SJCRH30 (cell line): ENCODE data around the gene GNL3. TPM values are rescaled to one million over a fixed set of nuclear protein-coding genes. Genes with fewer than 3 reads are reported as not detected.
"Not testable (repeated sequence)": the region's sequence is repeated elsewhere in the genome, so short reads cannot be mapped to it uniquely, and the experiment has no call there.

Experiments used
- DNase-seq, 2 experiments: peaks; one replicate each; pipeline ENCODE4 v3.0.0-alpha.2; 2015 to 2020
- H3K27ac ChIP-seq: fragments of 250-450 bp; sonication (Bioruptor Pico); 2 replicates; pipeline ENCODE4 v1.5.1; 2020; ENCODE audit warnings: mild to moderate bottlenecking, moderate library complexity
- H3K27me3 ChIP-seq: fragments of 250-450 bp; sonication (Bioruptor Pico); 2 replicates; pipeline ENCODE4 v1.5.1; 2020; ENCODE audit warnings: mild to moderate bottlenecking, moderate library complexity
- H3K36me3 ChIP-seq: fragments of 250-450 bp; sonication (Bioruptor Pico); 2 replicates; pipeline ENCODE4 v1.5.1; 2020; ENCODE audit warnings: mild to moderate bottlenecking, moderate library complexity
- H3K4me1 ChIP-seq: fragments of 250-450 bp; sonication (Bioruptor Pico); 2 replicates; pipeline ENCODE4 v1.5.1; 2020; ENCODE audit warnings: mild to moderate bottlenecking, moderate library complexity
- H3K4me3 ChIP-seq: fragments of 250-450 bp; sonication (Bioruptor Pico); 2 replicates; pipeline ENCODE4 v1.5.1; 2020; ENCODE audit warnings: mild to moderate bottlenecking, moderate library complexity
- H3K9me3 ChIP-seq: fragments of 250-450 bp; sonication (Bioruptor Pico); replicated peaks from 2 replicates; pipeline ENCODE4 v1.5.1; 2020; ENCODE audit warnings: mild to moderate bottlenecking, moderate library complexity
- total RNA-seq: library from RNA; depleted of rRNA; stranded (reverse); fragments of >200 nt; shearing (Covaris generic); gene quantifications from 2 replicates; pipeline ENCODE4 v1.2.3, GENCODE V29; 2014; rRNA removed

The GNL3 gene, protein sequence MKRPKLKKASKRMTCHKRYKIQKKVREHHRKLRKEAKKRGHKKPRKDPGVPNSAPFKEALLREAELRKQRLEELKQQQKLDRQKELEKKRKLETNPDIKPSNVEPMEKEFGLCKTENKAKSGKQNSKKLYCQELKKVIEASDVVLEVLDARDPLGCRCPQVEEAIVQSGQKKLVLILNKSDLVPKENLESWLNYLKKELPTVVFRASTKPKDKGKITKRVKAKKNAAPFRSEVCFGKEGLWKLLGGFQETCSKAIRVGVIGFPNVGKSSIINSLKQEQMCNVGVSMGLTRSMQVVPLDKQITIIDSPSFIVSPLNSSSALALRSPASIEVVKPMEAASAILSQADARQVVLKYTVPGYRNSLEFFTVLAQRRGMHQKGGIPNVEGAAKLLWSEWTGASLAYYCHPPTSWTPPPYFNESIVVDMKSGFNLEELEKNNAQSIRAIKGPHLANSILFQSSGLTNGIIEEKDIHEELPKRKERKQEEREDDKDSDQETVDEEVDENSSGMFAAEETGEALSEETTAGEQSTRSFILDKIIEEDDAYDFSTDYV
- total RNA-seq = 141 and 171 TPM in 2 replicates

DNA sequence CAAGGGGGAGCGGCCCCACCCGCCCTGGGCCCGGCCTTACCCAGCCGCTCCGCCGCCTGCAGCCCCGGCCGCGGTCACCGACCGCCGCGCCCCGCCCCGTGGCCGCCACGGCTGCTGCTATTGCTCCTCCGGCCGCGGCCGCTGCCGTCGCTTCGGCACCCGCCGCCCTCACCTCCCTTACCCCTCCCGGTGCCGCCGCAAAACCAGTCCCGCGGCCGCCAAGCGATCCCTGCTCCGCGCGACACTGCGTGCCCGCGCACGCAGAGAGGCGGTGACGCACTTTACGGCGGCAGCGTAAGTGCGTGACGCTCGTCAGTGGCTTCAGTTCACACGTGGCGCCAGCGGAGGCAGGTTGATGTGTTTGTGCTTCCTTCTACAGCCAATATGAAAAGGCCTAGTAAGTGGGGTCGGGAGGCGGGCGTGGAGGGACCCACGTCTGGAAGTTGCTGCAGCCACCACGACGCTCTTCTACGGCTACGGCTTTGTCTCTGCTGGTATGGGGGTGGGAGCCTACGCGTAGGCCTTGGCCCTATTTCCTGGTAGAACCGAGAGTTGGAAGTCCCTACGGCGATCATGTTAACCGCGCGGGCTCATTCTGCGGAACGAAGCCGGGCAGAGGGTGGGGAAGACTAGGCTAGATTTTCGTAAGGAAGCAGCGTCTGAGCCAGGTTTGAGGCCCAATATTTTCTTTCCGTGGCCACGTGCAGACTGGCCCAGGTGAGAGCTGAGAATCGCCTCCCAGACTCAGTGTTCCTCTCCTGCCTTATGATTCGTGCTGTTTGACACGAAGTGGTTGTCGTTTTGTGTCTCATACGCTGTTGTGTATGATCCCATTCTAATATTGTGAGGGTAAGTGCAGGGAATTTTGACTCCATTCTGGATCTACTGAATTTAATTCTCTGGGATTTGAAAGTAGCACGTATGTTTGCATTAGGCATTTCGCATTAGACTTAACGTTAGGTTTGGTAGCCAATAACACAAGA lies at the start of gene GNL3, which contains the start of gene PBRM1:
Gene GNL3, plus strand, starts transcription at position 324 of the 983 bp plus-strand sequence. Its CDS starts 61 bp downstream, at position 385.
Gene PBRM1, minus strand, starts transcription at position 205 of the 983 bp plus-strand sequence.
- Histone ChIP-seq H3K9me3 (no peaks in the 10 kb centered on the region), H3K27me3 (no peaks in the 10 kb centered on the region), H3K27ac (peak within 1 kb of the TSS; percentile 75), H3K4me3 (peak within 1 kb of the TSS; percentile 88), H3K4me1 (peaks cover 5% of the 10 kb centered on the region; the same call in 1 of the 2 replicates), H3K36me3 (peaks cover 52% of the 10 kb centered on the region)
- peak; percentile 89 to 92 for DNase-seq

DNA sequence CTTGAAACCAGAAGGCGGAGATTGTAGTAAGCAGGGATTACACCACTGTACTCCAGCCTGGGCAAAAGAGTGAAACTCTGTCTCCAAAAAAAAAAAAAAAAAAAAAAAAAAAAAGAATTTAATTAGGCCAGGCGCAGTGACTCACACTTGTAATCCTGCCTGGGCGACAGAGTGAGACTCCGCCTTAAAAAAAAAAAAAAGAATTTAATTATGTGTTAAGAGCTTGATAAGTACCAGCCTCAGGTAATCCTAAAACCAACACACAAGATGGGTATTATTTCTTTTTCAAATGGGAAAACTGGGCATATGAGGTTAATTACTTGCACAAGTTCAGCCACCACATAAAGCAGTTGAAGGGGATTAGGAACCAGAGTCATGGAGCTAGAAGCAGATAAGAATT lies 49.2 kb upstream of the GNL3 start:
- DNase-seq = peak in 1 of 2 experiments; percentile 3
- Histone ChIP-seq H3K4me1 (no peaks in the 10 kb centered on the region), H3K27ac (no peak overlapping the region), H3K9me3 (no peaks in the 10 kb centered on the region), H3K4me3 (no peak overlapping the region), H3K36me3 (peaks cover 48% of the 10 kb centered on the region), H3K27me3 (no peaks in the 10 kb centered on the region)

DNA sequence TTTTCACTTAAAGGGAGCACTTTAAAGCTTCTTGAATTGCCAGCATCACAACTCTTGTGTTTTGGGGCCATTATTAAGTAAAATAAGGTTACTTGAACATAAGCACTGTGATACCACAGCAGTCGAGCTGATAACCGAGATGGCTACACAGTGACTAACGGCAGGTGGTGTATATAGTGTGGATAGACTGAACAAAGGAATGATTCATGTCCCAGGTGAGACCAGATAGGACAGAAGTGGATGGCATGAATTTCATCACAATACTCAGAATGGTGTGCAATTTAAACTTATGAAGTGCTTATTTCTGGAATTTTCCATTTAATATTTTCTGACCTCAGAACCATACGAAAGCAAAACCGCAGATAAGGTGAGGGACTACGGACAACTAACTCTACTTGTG lies 40.3 kb upstream of the GNL3 start:
- DNase-seq = no peak
- H3K4me3 ChIP-seq = no peak overlapping the region
- H3K4me1 ChIP-seq = no peaks in the 10 kb centered on the region
- H3K9me3 ChIP-seq = no peaks in the 10 kb centered on the region
- H3K27ac ChIP-seq = no peak overlapping the region
- H3K36me3 ChIP-seq = peaks cover 45% of the 10 kb centered on the region
- no peaks in the 10 kb centered on the region for H3K27me3 ChIP-seq

DNA sequence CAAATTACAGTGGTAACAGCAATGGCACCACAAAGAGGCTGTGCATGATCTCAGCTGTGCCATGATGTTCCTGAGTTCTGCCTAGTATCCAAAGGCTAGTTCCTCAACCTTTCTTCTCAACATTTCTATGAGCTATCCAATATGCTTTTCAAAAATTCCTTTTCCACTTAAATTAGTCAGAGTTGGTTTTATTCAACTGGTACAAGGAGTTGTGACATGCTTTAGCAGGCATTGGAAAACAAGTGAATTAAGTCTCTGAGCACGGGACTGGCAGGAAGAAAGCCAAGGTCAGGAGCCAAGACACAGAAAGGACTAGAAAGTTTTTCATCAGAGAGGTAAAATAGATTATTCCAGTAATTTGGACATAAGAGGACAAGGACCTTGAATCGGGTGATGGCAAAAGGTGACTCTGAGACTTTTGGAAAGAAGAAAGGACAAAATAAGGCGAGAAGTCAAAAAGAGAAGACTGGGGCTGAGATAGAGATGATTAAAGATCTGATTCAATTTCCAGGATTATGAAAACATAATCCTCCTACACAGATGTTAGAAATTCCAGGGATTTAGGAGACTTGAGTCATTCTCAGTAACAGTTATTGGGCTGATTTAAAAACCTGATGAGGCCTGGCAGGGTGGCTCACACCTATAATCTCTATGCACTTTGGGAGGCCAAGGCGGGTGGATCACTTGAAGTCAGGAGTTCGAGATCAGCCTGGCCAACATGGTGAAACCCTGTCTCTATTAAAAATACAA lies 36.2 kb upstream of the GNL3 start:
- Histone ChIP-seq H3K4me1 (no peaks in the 10 kb centered on the region), H3K36me3 (peaks cover 53% of the 10 kb centered on the region), H3K9me3 (no peaks in the 10 kb centered on the region), H3K27ac (no peak overlapping the region), H3K4me3 (no peak overlapping the region), H3K27me3 (no peaks in the 10 kb centered on the region)
- no peak for DNase-seq

DNA sequence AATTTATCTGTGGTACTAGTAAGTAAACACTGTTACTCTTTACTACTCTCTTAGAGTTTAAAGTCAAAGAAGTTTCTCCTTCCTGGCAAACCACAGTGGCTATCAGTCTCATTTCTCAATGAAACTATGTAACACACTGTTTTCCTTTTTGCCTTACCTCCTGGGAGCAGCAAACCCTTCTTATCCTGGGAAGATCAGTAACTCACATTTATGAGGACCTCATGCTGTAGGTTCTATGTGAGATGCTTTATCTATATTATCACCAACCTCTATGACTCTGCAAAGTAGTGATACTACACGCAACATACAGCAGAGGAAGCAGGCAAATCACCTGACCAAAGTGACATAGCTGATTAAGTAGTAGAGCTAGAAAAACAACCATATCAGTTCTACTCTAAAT lies 35.4 kb upstream of the GNL3 start:
- no peaks in the 10 kb centered on the region for H3K27me3 ChIP-seq
- H3K4me1 ChIP-seq = no peaks in the 10 kb centered on the region
- H3K36me3 ChIP-seq = peaks cover 56% of the 10 kb centered on the region
- DNase-seq = no peak
- H3K9me3 ChIP-seq = no peaks in the 10 kb centered on the region
- H3K4me3 ChIP-seq = no peak overlapping the region
- H3K27ac ChIP-seq = no peak overlapping the region

DNA sequence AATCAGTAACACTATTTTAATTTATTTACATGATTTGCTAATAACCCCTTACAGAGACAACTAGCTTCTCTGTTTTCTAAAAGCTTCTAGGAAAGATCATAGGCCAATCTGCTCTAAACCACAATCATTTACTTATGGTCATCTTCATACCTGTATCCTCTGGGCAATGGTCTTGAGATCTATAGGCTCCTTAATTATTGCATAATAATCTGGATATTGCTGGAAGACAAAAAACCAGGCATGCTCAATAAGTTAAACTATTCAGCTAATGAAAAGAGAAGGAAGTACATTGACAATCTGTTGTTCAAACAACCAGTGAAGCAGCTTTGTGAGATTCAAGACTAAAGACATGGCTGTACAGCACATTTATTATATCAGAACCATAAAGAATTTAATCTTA lies 34.2 kb upstream of the GNL3 start:
- Histone ChIP-seq H3K4me3 (no peak overlapping the region), H3K36me3 (peaks cover 63% of the 10 kb centered on the region), H3K27me3 (no peaks in the 10 kb centered on the region), H3K27ac (no peak overlapping the region), H3K4me1 (no peaks in the 10 kb centered on the region), H3K9me3 (no peaks in the 10 kb centered on the region)
- DNase-seq = no peak

DNA sequence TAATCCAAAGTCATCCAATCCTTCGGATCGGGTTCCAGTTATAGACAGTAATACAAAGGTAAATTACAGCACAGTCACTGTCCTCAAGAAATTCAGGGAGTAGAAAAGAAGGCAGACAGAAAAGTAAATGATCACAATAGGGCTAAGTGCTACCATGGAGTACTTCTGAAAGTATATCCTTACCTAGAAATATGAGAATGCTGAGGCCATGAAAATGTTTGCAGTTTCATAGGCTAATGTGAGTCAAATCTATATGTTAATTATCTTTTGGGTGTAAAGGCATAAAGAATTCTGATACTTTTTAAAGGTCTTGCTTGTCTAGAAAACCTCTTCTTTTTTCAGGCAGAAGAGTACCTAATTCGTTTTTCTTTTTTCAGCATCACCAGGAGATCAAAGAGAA lies 29.9 kb upstream of the GNL3 start:
- Histone ChIP-seq H3K4me3 (no peak overlapping the region), H3K9me3 (no peaks in the 10 kb centered on the region), H3K27ac (no peak overlapping the region), H3K36me3 (peaks cover 66% of the 10 kb centered on the region), H3K27me3 (no peaks in the 10 kb centered on the region), H3K4me1 (no peaks in the 10 kb centered on the region)
- no peak for DNase-seq

DNA sequence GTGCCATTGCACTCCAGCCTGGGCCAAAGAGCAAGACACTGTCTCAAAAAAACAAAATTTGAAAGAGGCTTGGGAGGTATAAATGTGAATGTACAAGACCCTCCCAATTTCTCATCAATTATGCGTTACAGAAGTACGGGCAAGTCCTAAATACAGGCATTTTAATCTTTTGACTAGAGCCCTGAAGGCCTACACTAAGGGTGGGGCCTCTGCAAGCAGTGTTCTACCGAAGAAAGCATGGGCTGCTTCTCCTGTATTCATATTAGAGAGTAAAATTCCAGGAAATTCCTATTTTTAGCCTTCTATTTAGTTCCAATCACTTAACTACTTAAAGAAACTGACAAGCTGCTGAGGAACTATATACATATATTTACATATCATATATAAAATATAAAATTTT lies 25.8 kb upstream of the GNL3 start:
- Histone ChIP-seq H3K27me3 (no peaks in the 10 kb centered on the region), H3K4me1 (no peaks in the 10 kb centered on the region), H3K27ac (no peak overlapping the region), H3K9me3 (no peaks in the 10 kb centered on the region), H3K36me3 (peaks cover 62% of the 10 kb centered on the region), H3K4me3 (no peak overlapping the region)
- no peak for DNase-seq

DNA sequence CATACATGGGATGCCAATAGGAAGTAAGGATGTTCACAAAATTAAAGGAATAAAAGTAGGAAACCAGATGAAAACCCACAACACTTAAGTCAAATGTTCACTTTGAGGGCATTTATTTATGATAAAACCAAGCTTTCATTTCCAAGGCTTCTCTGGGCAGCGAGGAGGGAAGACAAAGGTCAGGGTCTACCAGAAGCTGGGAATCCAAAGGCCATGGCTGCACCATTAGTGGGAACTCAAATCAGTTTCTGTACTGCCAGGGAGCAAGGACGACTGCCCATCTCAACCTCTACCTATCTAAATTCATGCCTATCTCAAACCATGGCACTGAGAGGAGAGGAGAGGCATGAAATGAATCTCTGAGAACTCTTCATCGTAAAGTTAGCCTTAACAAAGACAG lies 22.7 kb upstream of the GNL3 start:
- Histone ChIP-seq H3K27ac (no peak overlapping the region), H3K27me3 (no peaks in the 10 kb centered on the region), H3K36me3 (peaks cover 51% of the 10 kb centered on the region), H3K4me3 (no peak overlapping the region), H3K4me1 (no peaks in the 10 kb centered on the region), H3K9me3 (no peaks in the 10 kb centered on the region)
- no peak for DNase-seq

DNA sequence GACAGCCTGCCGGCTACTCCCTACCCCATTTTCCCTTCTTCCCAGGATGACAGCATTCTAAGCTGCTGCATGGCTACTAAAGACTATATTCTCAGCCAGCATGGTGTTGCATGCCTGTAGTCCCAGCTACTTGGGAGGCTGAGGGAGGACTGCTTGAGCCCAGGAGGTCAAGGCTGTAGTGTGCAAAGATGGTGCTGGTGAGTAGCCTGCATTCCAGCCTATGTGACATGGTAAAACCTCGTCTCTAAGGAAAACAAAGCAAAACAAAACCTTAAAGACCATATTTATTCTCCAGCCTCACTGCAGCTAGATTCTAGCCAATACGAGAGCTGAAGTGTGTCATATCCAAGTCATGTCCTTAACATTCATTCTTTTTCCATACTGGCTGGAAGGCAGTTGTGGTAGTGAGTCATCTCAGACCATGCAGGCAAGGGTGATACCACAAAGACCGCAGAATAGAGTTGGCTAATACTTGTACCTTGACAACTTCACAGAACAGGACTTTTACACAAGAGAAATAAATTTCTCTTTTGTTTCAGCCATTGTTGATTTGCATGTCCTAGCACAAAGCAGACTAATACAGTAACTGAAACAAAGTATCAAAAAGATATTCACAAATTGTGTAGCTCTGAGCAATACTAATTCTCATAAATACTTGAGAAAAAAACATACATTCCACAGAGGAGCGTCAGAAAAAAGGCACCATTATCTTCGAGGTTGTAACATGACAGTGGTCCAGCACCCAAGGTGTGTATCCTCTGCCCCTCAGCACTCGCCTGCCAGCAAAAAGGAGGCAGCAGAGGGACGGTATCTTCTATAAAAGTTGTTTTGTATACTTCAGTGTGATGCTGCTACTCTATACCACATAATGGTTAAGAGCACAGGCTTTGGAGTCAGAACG lies 15.0 kb upstream of the GNL3 start:
- peak; percentile 7 to 44 for DNase-seq

DNA sequence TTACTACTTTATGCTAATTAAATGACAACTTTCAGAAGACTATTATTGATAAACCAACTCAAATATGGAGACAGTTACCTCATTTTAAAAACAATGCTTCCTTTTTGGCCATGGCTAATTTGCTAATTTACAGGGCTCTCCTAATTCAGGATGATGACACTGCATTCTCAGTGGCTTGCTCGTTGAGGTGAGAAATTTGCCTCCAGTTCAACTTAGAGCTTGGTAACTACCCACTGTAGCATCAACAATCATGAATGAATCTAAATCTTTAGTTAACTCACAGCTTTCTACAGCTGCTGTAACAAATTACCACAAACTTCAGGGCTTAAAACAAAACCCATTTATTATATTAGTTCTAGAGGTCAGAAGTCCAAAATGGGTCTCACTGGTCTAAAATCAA lies 14.2 kb upstream of the GNL3 start:
- peak overlapping the region; percentile 49; the same call in 1 of the 2 replicates for H3K27ac ChIP-seq
- no peaks in the 10 kb centered on the region for H3K9me3 ChIP-seq
- no peak overlapping the region for H3K4me3 ChIP-seq
- peaks cover 59% of the 10 kb centered on the region for H3K36me3 ChIP-seq
- peaks cover 3% of the 10 kb centered on the region; the same call in 1 of the 2 replicates for H3K4me1 ChIP-seq
- no peaks in the 10 kb centered on the region for H3K27me3 ChIP-seq
- DNase-seq = no peak

More for the DNA sequence above, 15.0 kb upstream of the GNL3 start:
- peaks cover 56% of the 10 kb centered on the region for H3K36me3 ChIP-seq
- H3K4me3 ChIP-seq = no peak overlapping the region
- peak overlapping the region; percentile 49 for H3K27ac ChIP-seq
- H3K4me1 ChIP-seq = peaks cover 3% of the 10 kb centered on the region; the same call in 1 of the 2 replicates
- H3K9me3 ChIP-seq = no peaks in the 10 kb centered on the region
- no peaks in the 10 kb centered on the region for H3K27me3 ChIP-seq

DNA sequence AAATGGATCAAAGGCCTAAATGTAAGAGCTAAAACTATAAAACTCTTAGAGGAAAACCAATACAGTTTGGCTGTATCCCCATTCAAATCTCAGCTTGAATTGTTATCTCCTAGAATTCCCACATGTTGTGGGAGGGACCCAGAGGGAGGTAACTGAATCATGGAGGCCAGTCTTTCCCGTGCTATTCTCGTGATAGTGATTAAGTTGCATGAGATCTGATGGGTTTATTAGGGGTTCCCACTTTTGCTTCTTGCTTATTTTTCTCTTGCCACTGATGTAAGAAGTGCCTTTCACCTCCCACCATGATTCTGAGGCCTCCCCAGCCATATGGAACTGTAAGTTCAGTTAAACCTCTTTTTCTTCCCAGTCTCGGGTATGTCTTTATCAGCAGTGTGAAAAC lies 9.6 kb upstream of the GNL3 start:
- not testable (repeated sequence) for H3K27ac ChIP-seq, H3K4me1 ChIP-seq, H3K27me3 ChIP-seq, H3K4me3 ChIP-seq, H3K9me3 ChIP-seq, DNase-seq
- peaks cover 48% of the 10 kb centered on the region for H3K36me3 ChIP-seq
